NCI-H2029 treated with DMSO at 0.1 percent for 48 hours (cell line): ENCODE measurements around the gene KAZN.

ENCODE experiments used
- DNase-seq: peaks from one replicate; lab custom pipeline; 2025; lab: John Stamatoyannopoulos, UW

The KAZN gene

GRCh38 chr1:14827870-14828269, 229.4 kb downstream of the KAZN start:
- DNase-seq = no peak

- no peak for DNase-seq
Measured at GRCh38 chr1:14828665-14829064, 230.2 kb downstream of the KAZN start.

- DNase-seq = no peak
Measured at GRCh38 chr1:14835725-14836124, 237.2 kb downstream of the KAZN start.

GRCh38 chr1:14836426-14837140, 238.1 kb downstream of the KAZN start:
- DNase-seq = no peak

- DNase-seq = no peak
Measured at GRCh38 chr1:14840374-14840773, 241.9 kb downstream of the KAZN start.

GRCh38 chr1:14841456-14841855, 243.0 kb downstream of the KAZN start:
- no peak for DNase-seq

- no peak for DNase-seq
Measured at GRCh38 chr1:14841951-14842350, 243.5 kb downstream of the KAZN start.

- DNase-seq = no peak
Measured at GRCh38 chr1:14842361-14842760, 243.9 kb downstream of the KAZN start.

- DNase-seq = no peak
Measured at GRCh38 chr1:14842891-14843290, 244.4 kb downstream of the KAZN start.

- DNase-seq = no peak
Measured at GRCh38 chr1:14843525-14843924, 245.0 kb downstream of the KAZN start.

- no peak for DNase-seq
Measured at GRCh38 chr1:14844356-14844755, 245.9 kb downstream of the KAZN start.

GRCh38 chr1:14844923-14845617, 246.6 kb downstream of the KAZN start:
- no peak for DNase-seq

- no peak for DNase-seq
Measured at GRCh38 chr1:14845851-14846250, 247.4 kb downstream of the KAZN start.

GRCh38 chr1:14846688-14847087, 248.2 kb downstream of the KAZN start:
- no peak for DNase-seq

- DNase-seq = no peak
Measured at GRCh38 chr1:14848203-14848602, 249.7 kb downstream of the KAZN start.

GRCh38 chr1:14848625-14849024, 250.1 kb downstream of the KAZN start:
- DNase-seq = no peak

- DNase-seq = no peak
Measured at GRCh38 chr1:14849038-14849437, 250.6 kb downstream of the KAZN start.

- no peak for DNase-seq
Measured at GRCh38 chr1:14850563-14850962, 252.1 kb downstream of the KAZN start.

- DNase-seq = no peak
Measured at GRCh38 chr1:14851760-14852159, 253.3 kb downstream of the KAZN start.

- peak; percentile 8 for DNase-seq
Measured at GRCh38 chr1:14852291-14852690, 253.8 kb downstream of the KAZN start.

- DNase-seq = no peak
Measured at GRCh38 chr1:14853518-14853917, 255.0 kb downstream of the KAZN start.

GRCh38 chr1:14855268-14855667, 256.8 kb downstream of the KAZN start:
- DNase-seq = no peak

- DNase-seq = no peak
Measured at GRCh38 chr1:14855801-14856200, 257.3 kb downstream of the KAZN start.
